H1 (cell line): ENCODE results near the gene TEX28. TPM values are rescaled to one million over a fixed set of nuclear protein-coding genes. Genes with fewer than 3 reads are reported as not detected.

Experiments used
- CTCF ChIA-PET: fragments of 300-600 bp; sonication (Branson Sonifier 250); formaldehyde crosslinking; loops from one replicate; lab custom pipeline; 2021; ENCODE audit not compliant: partially characterized antibody; lab: Charles Lee
- POLR2A ChIA-PET: fragments of 300-600 bp; sonication (Branson Sonifier 250); formaldehyde crosslinking; loops from one replicate; lab custom pipeline; 2021; ENCODE audit warnings: inconsistent platforms; ENCODE audit not compliant: partially characterized antibody; lab: Charles Lee
- DNase-seq, 2 experiments: peaks; one replicate each; pipeline versions ENCODE4 v3.0.0 to v3.0.0-alpha.2; 2010 to 2022; ENCODE audit warnings: low spot score in 2 of 2, low read depth in 1 of 2, mixed read lengths in 1 of 2
- FAIRE-seq: peaks from 2 replicates; lab custom pipeline; 2011; peaks lifted over from hg19 to GRCh38; lab: Jason Lieb, UNC
- H2AFZ ChIP-seq: 2 replicates; pipeline ENCODE4 v1.8.1; 2012; ENCODE audit warnings: low read length, inconsistent platforms
- H2AK5ac ChIP-seq: 2 replicates; pipeline ENCODE4 v1.6.1; 2013; ENCODE audit warnings: low read depth, low read length
- H2BK120ac ChIP-seq: replicated peaks from 2 replicates; pipeline ENCODE3; 2013; ENCODE audit warnings: low read depth, low read length, inconsistent platforms
- H2BK12ac ChIP-seq: 2 replicates; pipeline ENCODE4 v1.6.1; 2013; ENCODE audit warnings: low read depth, low read length
- H2BK15ac ChIP-seq: 2 replicates; pipeline ENCODE4 v1.6.1; 2013; ENCODE audit warnings: low read length
- H2BK20ac ChIP-seq: 2 replicates; pipeline ENCODE4 v1.6.1; 2013; ENCODE audit warnings: low read length
- H2BK5ac ChIP-seq: 2 replicates; pipeline ENCODE4 v1.6.1; 2013; ENCODE audit warnings: low read depth, low read length
- H3K14ac ChIP-seq: 2 replicates; pipeline ENCODE4 v1.6.1; 2013; ENCODE audit warnings: inconsistent platforms; ENCODE audit not compliant: insufficient read length
- H3K18ac ChIP-seq: 2 replicates; pipeline ENCODE4 v1.6.1; 2013; ENCODE audit warnings: low read length; ENCODE audit errors: extremely low read depth
- H3K23ac ChIP-seq: 2 replicates; pipeline ENCODE4 v1.6.1; 2013; ENCODE audit warnings: inconsistent platforms; ENCODE audit not compliant: insufficient read length
- H3K23me2 ChIP-seq: 2 replicates; pipeline ENCODE4 v1.6.1; 2013; ENCODE audit warnings: low read depth, low read length
- H3K27ac ChIP-seq: 2 replicates; pipeline ENCODE4 v1.6.1; 2011; ENCODE audit warnings: low read depth, low read length, inconsistent platforms
- H3K27me3 ChIP-seq, 4 experiments: replicated peaks in 1 of 4; 1 replicate in 1 of 4; 2 replicates in 3 of 4; pipeline versions ENCODE4 v1.6.1 to v1.8.1; 2011 to 2013; ENCODE audit warnings: low read length in 3 of 4, mild to moderate bottlenecking in 3 of 4, inconsistent platforms in 2 of 4, mixed read lengths in 2 of 4, moderate library complexity in 1 of 4; ENCODE audit not compliant: control insufficient read depth in 3 of 4, insufficient read depth in 3 of 4; ENCODE audit errors: extremely low read depth in 1 of 4
- H3K36me3 ChIP-seq, 4 experiments: 2 replicates each; pipeline versions ENCODE4 v1.6.1 to v1.8.1; 2011 to 2013; ENCODE audit warnings: mild to moderate bottlenecking in 4 of 4, low read length in 3 of 4, moderate library complexity in 2 of 4, control low read depth in 1 of 4, inconsistent platforms in 1 of 4; ENCODE audit not compliant: insufficient read depth in 4 of 4, control insufficient read depth in 2 of 4
- H3K4ac ChIP-seq: replicated peaks from 2 replicates; pipeline ENCODE3; 2013; ENCODE audit warnings: low read length, low read depth, mixed read lengths, inconsistent platforms; ENCODE audit not compliant: insufficient read length
- H3K4me1 ChIP-seq, 4 experiments: replicated peaks in 1 of 4; 1 replicate in 1 of 4; 2 replicates in 3 of 4; pipeline versions ENCODE4 v1.6.1 to v1.8.1; 2011 to 2013; ENCODE audit warnings: low read length in 3 of 4, inconsistent platforms in 2 of 4, mixed read lengths in 1 of 4; ENCODE audit not compliant: insufficient read depth in 4 of 4, control insufficient read depth in 3 of 4
- H3K4me2 ChIP-seq, 2 experiments: 2 replicates each; pipeline versions ENCODE4 v1.6.1 to v1.8.1; 2011 to 2013; ENCODE audit warnings: low read depth in 2 of 2, low read length in 2 of 2, control low read depth in 1 of 2, inconsistent platforms in 1 of 2, mild to moderate bottlenecking in 1 of 2; ENCODE audit not compliant: insufficient read depth in 1 of 2
- H3K4me3 ChIP-seq, 4 experiments: fragments of 200-600, 300-600 bp in 1 of 4; sonication (generic), shearing (Covaris generic), sonication (Bioruptor Twin) in 1 of 4; 2 replicates each; pipeline versions ENCODE4 v1.5.1 to v1.8.1; 2011 to 2016; ENCODE audit warnings: low read length in 4 of 4, low read depth in 3 of 4, control low read depth in 2 of 4, inconsistent platforms in 2 of 4, mild to moderate bottlenecking in 2 of 4, mixed read lengths in 1 of 4, moderate library complexity in 1 of 4; ENCODE audit not compliant: insufficient read depth in 2 of 4; ENCODE audit errors: extremely low read depth in 1 of 4
- H3K56ac ChIP-seq: replicated peaks from 2 replicates; pipeline ENCODE3; 2013; ENCODE audit warnings: low read depth, mild to moderate bottlenecking, mixed read lengths, low read length, inconsistent platforms; ENCODE audit not compliant: insufficient read length
- H3K79me1 ChIP-seq: 2 replicates; pipeline ENCODE4 v1.6.1; 2013; ENCODE audit warnings: low read depth, low read length, control low read depth
- H3K79me2 ChIP-seq, 2 experiments: 2 replicates each; pipeline versions ENCODE4 v1.6.1 to v1.8.1; 2012 to 2013; ENCODE audit warnings: low read length in 2 of 2, mild to moderate bottlenecking in 2 of 2, inconsistent platforms in 1 of 2; ENCODE audit not compliant: insufficient read depth in 2 of 2, control insufficient read depth in 1 of 2
- H3K9ac ChIP-seq, 4 experiments: replicated peaks in 1 of 4; 1 replicate in 1 of 4; 2 replicates in 3 of 4; pipeline versions ENCODE4 v1.6.1 to v1.8.1; 2011 to 2013; ENCODE audit warnings: low read depth in 3 of 4, low read length in 3 of 4, control low read depth in 2 of 4, mild to moderate bottlenecking in 2 of 4, moderate library complexity in 2 of 4, inconsistent platforms in 1 of 4; ENCODE audit errors: extremely low read depth in 1 of 4
- H3K9me3 ChIP-seq, 2 experiments: 2 replicates each; pipeline versions ENCODE4 v1.6.1 to v1.8.1; 2012 to 2013; ENCODE audit warnings: mild to moderate bottlenecking in 2 of 2, moderate library complexity in 2 of 2, control low read depth in 1 of 2, inconsistent platforms in 1 of 2, low read depth in 1 of 2, low read length in 1 of 2, mixed read lengths in 1 of 2; ENCODE audit not compliant: insufficient read depth in 2 of 2
- H4K20me1 ChIP-seq, 2 experiments: replicated peaks in 1 of 2; 2 replicates each; pipeline versions ENCODE3 to v1.8.1; 2011 to 2013; ENCODE audit warnings: inconsistent platforms in 2 of 2, low read length in 2 of 2, mild to moderate bottlenecking in 1 of 2; ENCODE audit not compliant: insufficient read depth in 2 of 2, control insufficient read depth in 1 of 2
- H4K5ac ChIP-seq: 2 replicates; pipeline ENCODE4 v1.6.1; 2013; ENCODE audit warnings: low read length, low read depth, mixed read lengths, inconsistent platforms; ENCODE audit not compliant: insufficient read length
- H4K8ac ChIP-seq: 2 replicates; pipeline ENCODE4 v1.8.0; 2013; ENCODE audit warnings: mild to moderate bottlenecking, moderate library complexity, low read length, inconsistent platforms; ENCODE audit not compliant: insufficient read depth; ENCODE audit errors: extremely low read depth
- H4K91ac ChIP-seq: replicated peaks from 2 replicates; pipeline ENCODE3; 2013; ENCODE audit warnings: low read length, mixed read lengths, inconsistent platforms; ENCODE audit not compliant: insufficient read length
- CBX5 ChIP-seq: fragments of 300-800, 300-1000 bp; sonication (generic); IDR thresholded peaks from 2 replicates; pipeline ENCODE4 v1.7.1; 2016; ENCODE audit warnings: antibody characterized with exemption, low read length, low read depth
- WGBS, 2 experiments: shearing (Covaris generic) in 1 of 2; methylation state at CpG; one replicate each; pipeline versions ENCODE4 v1.1.6 to v1.1.7; 2013 to 2015; ENCODE audit warnings: low lambda C conversion rate in 2 of 2, mixed read lengths in 2 of 2, inconsistent platforms in 1 of 2, low coverage in 1 of 2, missing lambda C conversion rate in 1 of 2; ENCODE audit not compliant: insufficient replicate concordance in 2 of 2, insufficient coverage in 1 of 2, insufficient read length in 1 of 2; ENCODE audit errors: extremely low coverage in 1 of 2, missing lambda C conversion rate in 1 of 2; 5-methylcytosine and 5-hydroxymethylcytosine counted together
- polyA plus RNA-seq, 7 experiments: library from polyadenylated mRNA; depleted of rRNA in 3 of 7; stranded (reverse) in 5 of 7; unstranded in 2 of 7; fragments of >200 nt in 5 of 7; fragments of 200-250 nt in 2 of 7; gene quantifications; 1 replicate in 5 of 7; 2 replicates in 1 of 7; 4 replicates in 1 of 7; pipeline versions ENCODE4 v1.2.1 to v1.2.3, GENCODE V29; 2011 to 2013; ENCODE audit warnings: missing spikeins in 2 of 7, mixed read lengths in 2 of 7
- total RNA-seq: library from RNA; stranded (reverse); fragmentation: NEBNext Ultra II Directional; extraction: Animal tissue kit (Norgen Biotek cat#: 25700); gene quantifications from 2 replicates; pipeline ENCODE4 v1.2.1, GENCODE V29; 2021

The TEX28 gene
- total and polyA plus RNA-seq, 2 of the 8 experiments (the other 6 are each of a cell fraction or from before 2014, with no cell fraction given): not detected

DNA sequence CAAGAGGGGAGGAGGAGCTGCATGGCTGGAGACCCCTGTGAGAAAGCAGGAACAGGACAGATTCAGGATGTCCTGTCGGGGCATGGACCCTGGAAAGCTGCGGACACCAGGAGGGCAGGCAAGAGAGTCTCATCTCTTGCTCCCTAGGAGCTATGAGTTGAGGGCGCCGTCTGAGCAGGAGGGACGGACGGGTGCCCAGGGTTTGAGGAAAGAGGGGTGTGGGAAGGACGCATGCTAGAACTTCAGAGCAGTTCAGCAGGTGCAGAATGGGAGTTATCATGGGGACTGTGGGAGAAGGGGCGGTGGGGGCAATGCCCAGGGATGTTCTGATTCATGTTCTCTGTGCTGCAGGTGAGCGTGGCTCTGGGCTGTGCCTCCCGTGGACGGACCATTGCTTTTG, 25.5 kb upstream of the TEX28 start:
- no peak overlapping the region for H3K9ac ChIP-seq
- H3K4me3 ChIP-seq: no peak overlapping the region
- no peak overlapping the region for H4K8ac ChIP-seq
- no peaks in the 10 kb centered on the region for H3K23me2 ChIP-seq
- H3K4me1 ChIP-seq: no peaks in the 10 kb centered on the region
- no peaks in the 10 kb centered on the region for H3K36me3 ChIP-seq
- H2BK5ac ChIP-seq: no peak overlapping the region
- H3K23ac ChIP-seq: no peak overlapping the region
- H2BK15ac ChIP-seq: no peak overlapping the region
- no peak overlapping the region for H3K27ac ChIP-seq
- H2BK120ac ChIP-seq: no peak overlapping the region
- no peak overlapping the region for H2BK12ac ChIP-seq
- no peak overlapping the region for H2AFZ ChIP-seq
- 86% methylated on average over 7 of the region's 11 CpGs; no CpG with 5 or more reads in 1 of the 2 experiments for WGBS, 2 experiments
- no peaks in the 10 kb centered on the region for H3K9me3 ChIP-seq
- DNase-seq (no peak), FAIRE-seq (no peak)
- H3K79me1 ChIP-seq: no peaks in the 10 kb centered on the region
- H3K4me2 ChIP-seq: no peak overlapping the region
- no peaks in the 10 kb centered on the region for H3K79me2 ChIP-seq
- H4K5ac ChIP-seq: no peak overlapping the region
- CTCF ChIA-PET: no interaction called here
- H2BK20ac ChIP-seq: no peak overlapping the region
- no peak overlapping the region for H3K56ac ChIP-seq
- TF ChIP-seq CBX5: no peak
- H3K18ac ChIP-seq: no peak overlapping the region
- H3K4ac ChIP-seq: no peak overlapping the region
- no peak overlapping the region for H4K91ac ChIP-seq
- POLR2A ChIA-PET: no interaction called here
- no peaks in the 10 kb centered on the region for H3K27me3 ChIP-seq
- no peaks in the 10 kb centered on the region for H4K20me1 ChIP-seq
- H2AK5ac ChIP-seq: no peak overlapping the region
- no peak overlapping the region for H3K14ac ChIP-seq
